Measurements from ENCODE around the gene CCNY. TPM values are rescaled to one million over a fixed set of nuclear protein-coding genes. Genes with fewer than 3 reads are reported as not detected.

The CCNY gene
- total and polyA plus RNA-seq, 3 experiments from 2014 or later = 15.1 to 65.2 (median 58.4) TPM

- Mint-ChIP-seq H3K4me1 (peaks cover 67 to 87% (median 84%) of the 10 kb centered on the region in 3 donors), H3K27me3 (no peaks in the 10 kb centered on the region), H3K9me3 (no peaks in the 10 kb centered on the region), H3K27ac (no peak overlapping the region), H3K4me3 (no peak overlapping the region), H3K36me3 (peaks cover 0 to 7% (median 4%) of the 10 kb centered on the region in 3 donors)
- Histone ChIP-seq H3K27me3 (ENCODE audit: insufficient read depth, low read length, poor library complexity, severe bottlenecking) (no peaks in the 10 kb centered on the region), H3K36me3 (ENCODE audit: insufficient read depth, low read length) (no peaks in the 10 kb centered on the region), H3K4me3 (ENCODE audit: low read length) (no peak overlapping the region), H3K27ac (ENCODE audit: low read depth, low read length) (no peak overlapping the region), H3K4me1 (ENCODE audit: insufficient read depth, low read length) (peaks cover 52% of the 10 kb centered on the region), H3K9me3 (ENCODE audit: low read length) (no peaks in the 10 kb centered on the region)
- ChIA-PET CTCF (interaction anchor here (1.3 kb wide), 1 partner anchor 10 kb away, joined by 3 read pairs; no protein-coding TSS in a partner anchor), POLR2A (no interaction called here)
- DNase-seq = no peak
Measured at GRCh38 chr10:35346248-35346647, 9.9 kb downstream of the CCNY start.

GRCh38 chr10:35347121-35347562 is 10.8 kb downstream of the CCNY start:
- Mint-ChIP-seq H3K9me3 (no peaks in the 10 kb centered on the region), H3K27me3 (no peaks in the 10 kb centered on the region), H3K36me3 (peaks cover 0 to 7% (median 4%) of the 10 kb centered on the region in 3 donors), H3K4me1 (peaks cover 67 to 87% (median 84%) of the 10 kb centered on the region in 3 donors), H3K27ac (peak overlapping the region in 2 of 8 donors; percentile 15 to 40), H3K4me3 (no peak overlapping the region)
- ChIA-PET POLR2A (no interaction called here), CTCF (interaction anchor here (1.5 kb wide), 1 partner anchor 17 kb away, joined by 3 read pairs; no protein-coding TSS in a partner anchor)
- Histone ChIP-seq H3K9me3 (ENCODE audit: low read length) (no peaks in the 10 kb centered on the region), H3K36me3 (ENCODE audit: insufficient read depth, low read length) (no peaks in the 10 kb centered on the region), H3K4me3 (ENCODE audit: low read length) (no peak overlapping the region), H3K27me3 (ENCODE audit: insufficient read depth, low read length, poor library complexity, severe bottlenecking) (no peaks in the 10 kb centered on the region), H3K4me1 (ENCODE audit: insufficient read depth, low read length) (peaks cover 52% of the 10 kb centered on the region), H3K27ac (ENCODE audit: low read depth, low read length) (no peak overlapping the region)
- DNase-seq = no peak

DNA sequence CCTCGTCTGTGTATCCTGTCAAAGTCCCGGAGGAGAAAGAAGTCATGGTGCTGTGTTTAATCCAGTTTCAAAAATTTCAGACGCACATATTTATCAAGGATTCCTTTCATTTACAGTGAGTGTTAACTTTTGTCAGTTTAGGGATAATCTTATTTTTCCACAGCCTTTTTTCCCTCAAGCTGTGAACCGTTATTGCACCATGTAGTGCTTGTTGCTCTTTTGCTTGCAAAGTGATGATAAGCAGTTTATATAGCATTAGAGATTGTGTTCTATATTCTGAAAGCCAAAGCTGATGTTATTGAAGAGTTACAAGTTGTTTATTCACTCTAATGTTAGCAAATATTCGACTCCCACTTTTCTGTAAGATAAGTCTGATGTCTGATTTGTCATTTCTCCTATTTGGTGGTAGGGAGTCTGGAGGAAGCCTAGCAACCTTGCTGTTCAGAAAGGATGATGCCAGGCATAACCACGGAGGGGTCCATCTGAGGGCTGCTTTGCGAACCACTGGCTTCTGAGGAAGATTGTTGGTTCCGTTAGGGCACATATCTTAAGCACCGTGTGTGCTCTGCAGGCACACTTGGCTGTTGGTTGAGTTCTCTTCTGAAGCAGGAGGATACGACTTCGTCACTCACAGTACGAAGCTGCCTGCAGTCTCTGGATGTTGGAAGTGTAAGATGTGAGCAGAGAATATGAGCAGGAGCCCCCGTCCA is 11.7 kb downstream of the CCNY start:
- Histone ChIP-seq H3K9me3 (ENCODE audit: low read length) (no peaks in the 10 kb centered on the region), H3K27me3 (ENCODE audit: insufficient read depth, low read length, poor library complexity, severe bottlenecking) (no peaks in the 10 kb centered on the region), H3K36me3 (ENCODE audit: insufficient read depth, low read length) (no peaks in the 10 kb centered on the region), H3K27ac (ENCODE audit: low read depth, low read length) (no peak overlapping the region), H3K4me3 (ENCODE audit: low read length) (no peak overlapping the region), H3K4me1 (ENCODE audit: insufficient read depth, low read length) (peaks cover 57% of the 10 kb centered on the region)
- H3K4me3 Mint-ChIP-seq = no peak overlapping the region
- peaks cover 0 to 6% (median 4%) of the 10 kb centered on the region in 3 donors for H3K36me3 Mint-ChIP-seq
- DNase-seq = no peak
- H3K9me3 Mint-ChIP-seq = no peaks in the 10 kb centered on the region
- H3K27me3 Mint-ChIP-seq = no peaks in the 10 kb centered on the region
- peaks cover 71 to 90% (median 87%) of the 10 kb centered on the region in 3 donors for H3K4me1 Mint-ChIP-seq
- ChIA-PET POLR2A (no interaction called here), CTCF (interaction anchor here (1.5 kb wide), 1 partner anchor 18 kb away, joined by 3 read pairs; no protein-coding TSS in a partner anchor)
- peak overlapping the region in 3 of 8 donors; percentile 6 to 74 (median 25) for H3K27ac Mint-ChIP-seq

DNA sequence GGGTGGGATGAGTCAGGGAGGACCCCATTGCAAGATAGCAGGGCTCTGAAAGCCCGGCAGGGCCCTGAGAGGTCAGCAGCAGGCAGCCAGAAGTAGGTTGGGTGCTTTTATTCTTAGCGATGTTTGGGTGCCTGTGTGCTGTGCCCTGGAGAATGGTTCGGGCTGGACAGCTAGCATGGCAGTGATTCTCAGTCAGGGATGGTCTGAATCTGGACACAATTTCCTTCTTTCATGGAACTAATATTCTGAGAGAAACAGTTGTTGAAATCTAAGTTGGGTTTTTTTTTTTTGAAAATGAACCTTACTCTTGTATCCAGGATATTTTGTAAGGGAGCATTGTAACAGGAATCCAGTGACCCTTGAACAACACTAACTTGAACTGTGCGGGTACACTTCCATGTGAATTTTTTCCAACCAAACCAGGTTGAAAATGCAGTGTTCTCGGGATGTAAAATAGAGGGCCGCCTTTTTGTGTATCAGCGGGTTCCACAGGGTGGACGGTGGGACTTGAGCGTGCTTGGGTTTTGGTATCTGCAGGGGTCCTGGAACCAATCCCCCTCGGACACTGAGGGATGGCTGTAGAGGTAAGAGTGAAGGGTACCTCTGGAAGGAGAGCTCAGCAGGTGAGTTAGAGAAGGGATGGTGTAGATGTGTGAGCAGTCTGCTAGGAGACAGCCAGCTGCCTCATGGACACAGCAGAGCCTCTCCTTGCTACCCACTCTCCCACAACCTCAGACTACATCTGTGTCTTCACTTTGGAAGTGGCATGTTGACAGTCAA is 12.5 kb downstream of the CCNY start:
- no peak for DNase-seq
- Mint-ChIP-seq H3K9me3 (no peaks in the 10 kb centered on the region), H3K36me3 (peaks cover 0 to 6% (median 4%) of the 10 kb centered on the region in 3 donors), H3K27ac (peak overlapping the region in 3 of 8 donors; percentile 9 to 46 (median 41)), H3K4me1 (peaks cover 74 to 91% (median 90%) of the 10 kb centered on the region in 3 donors), H3K27me3 (no peaks in the 10 kb centered on the region), H3K4me3 (peak overlapping the region in 1 of 7 donors; percentile 4)
- Histone ChIP-seq H3K27me3 (ENCODE audit: insufficient read depth, low read length, poor library complexity, severe bottlenecking) (no peaks in the 10 kb centered on the region), H3K4me1 (ENCODE audit: insufficient read depth, low read length) (peaks cover 63% of the 10 kb centered on the region), H3K36me3 (ENCODE audit: insufficient read depth, low read length) (no peaks in the 10 kb centered on the region), H3K4me3 (ENCODE audit: low read length) (no peak overlapping the region), H3K9me3 (ENCODE audit: low read length) (no peaks in the 10 kb centered on the region), H3K27ac (ENCODE audit: low read depth, low read length) (no peak overlapping the region)
- POLR2A ChIA-PET = no interaction called here
- CTCF ChIA-PET = interaction anchor here (0.5 to 1.5 kb wide), 2 partner anchors 19 to 305 kb away, joined by 3 read pairs; no protein-coding TSS in a partner anchor

- H3K4me3 ChIP-seq (ENCODE audit: low read length) = no peak overlapping the region
- no peaks in the 10 kb centered on the region for H3K27me3 ChIP-seq (ENCODE audit: insufficient read depth, low read length, poor library complexity, severe bottlenecking)
- peaks cover 0 to 6% (median 5%) of the 10 kb centered on the region in 3 donors for H3K36me3 Mint-ChIP-seq
- no peaks in the 10 kb centered on the region for H3K27me3 Mint-ChIP-seq
- no peaks in the 10 kb centered on the region for H3K9me3 Mint-ChIP-seq
- H3K4me1 Mint-ChIP-seq = peaks cover 76 to 92% (median 92%) of the 10 kb centered on the region in 3 donors
- H3K9me3 ChIP-seq (ENCODE audit: low read length) = no peaks in the 10 kb centered on the region
- no peak for DNase-seq
- H3K4me3 Mint-ChIP-seq = peak overlapping the region in 1 of 7 donors; percentile 37
- H3K27ac Mint-ChIP-seq = peak overlapping the region in 2 of 8 donors; percentile 9 to 46
- peaks cover 64% of the 10 kb centered on the region for H3K4me1 ChIP-seq (ENCODE audit: insufficient read depth, low read length)
- POLR2A ChIA-PET = no interaction called here
- CTCF ChIA-PET = interaction anchor here (0.8 kb wide), 1 partner anchor 10 kb away, joined by 3 read pairs; no protein-coding TSS in a partner anchor
- H3K27ac ChIP-seq (ENCODE audit: low read depth, low read length) = no peak overlapping the region
- no peaks in the 10 kb centered on the region for H3K36me3 ChIP-seq (ENCODE audit: insufficient read depth, low read length)
Measured at GRCh38 chr10:35349389-35349915, 13.1 kb downstream of the CCNY start.

GRCh38 chr10:35351021-35351420 is 14.7 kb downstream of the CCNY start:
- DNase-seq = no peak
- Histone ChIP-seq H3K27me3 (ENCODE audit: insufficient read depth, low read length, poor library complexity, severe bottlenecking) (no peaks in the 10 kb centered on the region), H3K4me3 (ENCODE audit: low read length) (no peak overlapping the region), H3K9me3 (ENCODE audit: low read length) (no peaks in the 10 kb centered on the region), H3K36me3 (ENCODE audit: insufficient read depth, low read length) (no peaks in the 10 kb centered on the region), H3K27ac (ENCODE audit: low read depth, low read length) (no peak overlapping the region), H3K4me1 (ENCODE audit: insufficient read depth, low read length) (peaks cover 71% of the 10 kb centered on the region)
- H3K4me1 Mint-ChIP-seq = peaks cover 80 to 95% (median 95%) of the 10 kb centered on the region in 3 donors
- POLR2A ChIA-PET = no interaction called here
- H3K27ac Mint-ChIP-seq = no peak overlapping the region
- no peaks in the 10 kb centered on the region for H3K9me3 Mint-ChIP-seq
- H3K4me3 Mint-ChIP-seq = no peak overlapping the region
- no peaks in the 10 kb centered on the region for H3K27me3 Mint-ChIP-seq
- peaks cover 0 to 6% (median 5%) of the 10 kb centered on the region in 3 donors for H3K36me3 Mint-ChIP-seq
- CTCF ChIA-PET = interaction anchor here (1.1 kb wide), 1 partner anchor 34 kb away, joined by 3 read pairs; no protein-coding TSS in a partner anchor

DNA sequence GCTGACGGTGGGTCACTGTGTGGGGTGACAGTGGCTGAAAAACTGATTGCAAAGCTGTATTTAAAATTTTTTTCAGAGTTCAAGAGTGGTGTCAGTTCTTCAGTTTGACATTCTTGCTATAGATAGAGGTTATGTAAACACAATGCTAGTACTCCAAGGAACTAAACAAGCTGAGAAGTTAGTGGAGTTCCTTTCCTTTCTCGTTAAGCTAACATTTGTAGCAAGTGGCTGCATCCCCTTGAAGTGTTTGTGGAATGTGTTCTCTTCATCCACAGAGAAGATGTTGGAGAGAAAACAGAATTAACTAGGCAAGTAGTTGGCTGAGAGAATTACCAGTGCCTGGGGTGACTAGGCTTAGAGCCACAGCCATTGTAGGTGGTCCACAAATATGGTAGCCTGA is 15.8 kb downstream of the CCNY start:
- H3K4me3 ChIP-seq (ENCODE audit: low read length) = peak overlapping the region; percentile 5
- POLR2A ChIA-PET = no interaction called here
- peaks cover 77% of the 10 kb centered on the region for H3K4me1 ChIP-seq (ENCODE audit: insufficient read depth, low read length)

More for the DNA sequence above, 15.8 kb downstream of the CCNY start:
- Histone ChIP-seq H3K27ac (ENCODE audit: low read depth, low read length) (no peak overlapping the region), H3K9me3 (ENCODE audit: low read length) (no peaks in the 10 kb centered on the region), H3K36me3 (ENCODE audit: insufficient read depth, low read length) (no peaks in the 10 kb centered on the region), H3K27me3 (ENCODE audit: insufficient read depth, low read length, poor library complexity, severe bottlenecking) (no peaks in the 10 kb centered on the region)
- Mint-ChIP-seq H3K27ac (peak overlapping the region in 4 of 8 donors; percentile 5 to 44 (median 30)), H3K4me3 (peak overlapping the region; percentile 12 to 81 (median 61)), H3K27me3 (no peaks in the 10 kb centered on the region), H3K9me3 (no peaks in the 10 kb centered on the region), H3K36me3 (peaks cover 0 to 5% (median 4%) of the 10 kb centered on the region in 3 donors), H3K4me1 (peaks cover 82 to 97% (median 95%) of the 10 kb centered on the region in 3 donors)
- CTCF ChIA-PET = interaction anchor here (1.8 kb wide), 1 partner anchor 156 kb away, joined by 5 read pairs; no protein-coding TSS in a partner anchor
- DNase-seq = no peak

Measured in CD8-positive, alpha-beta memory T cell (primary cell).